Epidermal melanocyte (primary cell): Measurements from ENCODE around the gene PAX8.
A peak's percentile ranks its signal among the peaks of the same experiment; 100 is the strongest.
"Not testable (repeated sequence)": the region's sequence is repeated elsewhere in the genome, so short reads cannot be mapped to it uniquely, and the experiment has no call there.

ENCODE experiments used
- DNase-seq: peaks from one replicate; pipeline ENCODE4 v3.0.0; 2011; ENCODE audit warnings: low spot score; ENCODE audit not compliant: insufficient read length

The PAX8 gene

GRCh38 chr2:113291191-113291590 is 12.5 kb upstream of the PAX8 start:
- no peak for DNase-seq

- DNase-seq = not testable (repeated sequence)
Observed at GRCh38 chr2:113288674-113289149, 10.0 kb upstream of the PAX8 start.

- DNase-seq = not testable (repeated sequence)
Observed at GRCh38 chr2:113288117-113288673, 9.5 kb upstream of the PAX8 start.

GRCh38 chr2:113285816-113286215 is 7.1 kb upstream of the PAX8 start:
- DNase-seq = no peak

- not testable (repeated sequence) for DNase-seq
Observed at GRCh38 chr2:113284999-113285398, 6.3 kb upstream of the PAX8 start.

GRCh38 chr2:113284476-113284875 is 5.8 kb upstream of the PAX8 start:
- no peak for DNase-seq

- peak; percentile 68 for DNase-seq
Observed at GRCh38 chr2:113283704-113284284, 5.1 kb upstream of the PAX8 start.

- DNase-seq = no peak
Observed at GRCh38 chr2:113282747-113283533, 4.2 kb upstream of the PAX8 start.

GRCh38 chr2:113281910-113282746 is 3.4 kb upstream of the PAX8 start:
- DNase-seq = no peak

- no peak for DNase-seq
Observed at GRCh38 chr2:113278073-113278741, 514 bp downstream of the PAX8 start.

GRCh38 chr2:113277474-113278072 is 1.1 kb downstream of the PAX8 start:
- DNase-seq = no peak

- DNase-seq = no peak
Observed at GRCh38 chr2:113276761-113277425, 1.8 kb downstream of the PAX8 start.

GRCh38 chr2:113276216-113276760 is 2.4 kb downstream of the PAX8 start:
- DNase-seq = no peak

GRCh38 chr2:113275556-113276215 is 3.0 kb downstream of the PAX8 start:
- no peak for DNase-seq

GRCh38 chr2:113274432-113274831 is 4.3 kb downstream of the PAX8 start:
- no peak for DNase-seq

GRCh38 chr2:113273981-113274380 is 4.7 kb downstream of the PAX8 start:
- DNase-seq = no peak

- no peak for DNase-seq
Observed at GRCh38 chr2:113273027-113273551, 5.6 kb downstream of the PAX8 start.

GRCh38 chr2:113272477-113272876 is 6.2 kb downstream of the PAX8 start:
- no peak for DNase-seq
